ENCODE data around the gene IGLL1. TPM values are rescaled to one million over a fixed set of nuclear protein-coding genes. Genes with fewer than 3 reads are reported as not detected.
"Not testable (repeated sequence)": the region's sequence is repeated elsewhere in the genome, so short reads cannot be mapped to it uniquely, and the experiment has no call there.

Gene IGLL1
- total RNA-seq, 1 donor from 2014 or later, result not detected

DNA sequence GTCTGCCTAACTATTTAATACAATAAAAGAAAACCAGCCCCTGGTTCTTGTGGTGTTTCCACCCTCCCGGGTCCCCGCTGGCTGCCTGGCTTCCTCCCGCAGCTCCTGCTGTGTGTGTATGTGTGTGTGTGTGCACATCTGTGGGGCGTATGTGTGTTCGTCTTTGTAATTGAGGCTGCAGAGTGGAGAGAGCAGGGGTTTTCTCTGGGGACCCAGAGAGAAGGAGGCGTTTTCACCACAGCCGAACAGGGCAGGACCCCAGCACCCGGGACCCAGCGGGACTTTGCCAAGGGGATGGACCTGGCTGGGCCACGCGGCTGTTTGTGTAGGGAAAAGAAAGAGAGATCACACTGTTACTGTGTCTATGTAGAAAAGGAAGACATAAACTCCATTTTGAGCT, 42.7 kb downstream of the IGLL1 start:
- Histone ChIP-seq H3K27ac (ENCODE audit: low read depth, low read length) (no peak overlapping the region), H3K27me3 (ENCODE audit: control insufficient read depth in 3 of 3, insufficient read depth in 3 of 3, low read length in 3 of 3) (peaks cover 0 to 7% (median 0%) of the 10 kb centered on the region in 3 donors), H3K4me3 (ENCODE audit: low read length in 3 of 3) (no peak overlapping the region), H3K4me1 (ENCODE audit: control insufficient read depth in 3 of 3, insufficient read depth in 3 of 3, low read length in 3 of 3) (peaks cover 0 to 5% (median 2%) of the 10 kb centered on the region in 3 donors), H3K36me3 (ENCODE audit: control insufficient read depth in 3 of 3, insufficient read depth in 3 of 3, low read length in 3 of 3) (no peaks in the 10 kb centered on the region), H3K9ac (ENCODE audit: low read depth in 1 of 3, low read length in 3 of 3) (no peak overlapping the region), H3K9me3 (ENCODE audit: control insufficient read depth in 3 of 3, low read length in 3 of 3) (no peaks in the 10 kb centered on the region)

DNA sequence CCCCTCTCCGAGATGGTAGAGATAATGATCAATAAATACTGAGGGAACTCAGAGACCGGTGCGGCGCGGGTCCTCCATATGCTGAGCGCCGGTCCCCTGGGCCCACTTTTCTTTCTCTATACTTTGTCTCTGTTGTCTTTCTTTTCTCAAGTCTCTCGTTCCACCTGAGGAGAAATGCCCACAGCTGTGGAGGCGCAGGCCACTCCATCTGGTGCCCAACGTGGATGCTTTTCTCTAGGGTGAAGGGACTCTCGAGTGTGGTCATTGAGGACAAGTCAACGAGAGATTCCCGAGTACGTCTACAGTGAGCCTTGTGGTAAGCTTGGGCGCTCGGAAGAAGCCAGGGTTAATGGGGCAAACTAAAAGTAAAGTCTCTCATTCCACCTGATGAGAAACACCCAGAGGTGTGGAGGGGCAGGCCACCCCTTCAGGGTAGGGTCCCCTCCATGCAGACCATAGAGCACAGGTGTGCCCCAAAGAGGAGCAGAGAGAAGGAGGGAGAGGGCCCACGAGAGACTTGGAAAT, 43.2 kb downstream of the IGLL1 start:
- Histone ChIP-seq H3K27ac (ENCODE audit: low read depth, low read length) (no peak overlapping the region), H3K36me3 (ENCODE audit: control insufficient read depth in 3 of 3, insufficient read depth in 3 of 3, low read length in 3 of 3) (no peaks in the 10 kb centered on the region), H3K4me3 (ENCODE audit: low read length in 3 of 3) (no peak overlapping the region), H3K27me3 (ENCODE audit: control insufficient read depth in 3 of 3, insufficient read depth in 3 of 3, low read length in 3 of 3) (peaks cover 0 to 12% (median 0%) of the 10 kb centered on the region in 3 donors), H3K4me1 (ENCODE audit: control insufficient read depth in 3 of 3, insufficient read depth in 3 of 3, low read length in 3 of 3) (peaks cover 0 to 5% (median 2%) of the 10 kb centered on the region in 3 donors), H3K9ac (ENCODE audit: low read depth in 1 of 3, low read length in 3 of 3) (no peak overlapping the region), H3K9me3 (ENCODE audit: control insufficient read depth in 3 of 3, low read length in 3 of 3) (no peaks in the 10 kb centered on the region)

DNA sequence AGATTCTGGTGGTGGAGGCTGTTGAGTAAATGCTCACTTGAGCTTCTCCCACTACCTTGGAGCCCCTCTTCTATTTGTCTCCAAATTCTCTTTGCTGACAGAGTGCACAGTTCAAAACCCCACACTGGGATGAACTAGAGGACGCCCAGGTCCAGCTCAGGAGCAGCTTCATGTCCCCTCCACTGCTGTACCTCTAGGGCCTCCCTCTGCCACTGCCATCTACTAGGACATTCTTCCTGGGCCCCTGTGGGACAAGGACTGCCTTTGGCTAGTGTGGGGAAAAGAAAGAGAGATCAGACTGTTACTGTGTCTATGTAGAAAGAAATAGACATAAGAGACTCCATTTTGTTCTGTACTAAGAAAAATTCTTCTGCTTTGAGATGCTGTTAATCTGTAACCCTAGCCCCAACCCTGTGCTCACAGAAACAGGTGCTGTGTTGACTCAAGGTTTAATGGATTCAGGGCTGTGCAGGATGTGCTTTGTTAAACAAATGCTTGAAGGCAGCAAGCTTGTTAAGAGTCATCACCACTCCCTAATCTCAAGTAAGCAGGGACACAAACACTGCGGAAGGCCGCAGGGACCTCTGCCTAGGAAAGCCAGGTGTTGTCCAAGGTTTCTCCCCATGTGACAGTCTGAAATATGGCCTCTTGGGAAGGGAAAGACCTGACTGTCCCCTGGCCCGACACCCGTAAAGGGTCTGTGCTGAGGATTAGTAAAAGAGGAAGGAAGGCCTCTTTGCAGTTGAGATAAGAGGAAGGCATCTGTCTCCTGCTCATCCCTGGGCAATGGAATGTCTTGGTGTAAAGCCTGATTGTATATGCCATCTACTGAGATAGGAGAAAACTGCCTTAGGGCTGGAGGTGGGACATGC, 44.1 kb downstream of the IGLL1 start:
- H3K27ac ChIP-seq (ENCODE audit: low read depth, low read length); H3K4me1 ChIP-seq (ENCODE audit: control insufficient read depth in 3 of 3, insufficient read depth in 3 of 3, low read length in 3 of 3); H3K9me3 ChIP-seq (ENCODE audit: control insufficient read depth in 3 of 3, low read length in 3 of 3); H3K36me3 ChIP-seq (ENCODE audit: control insufficient read depth in 3 of 3, insufficient read depth in 3 of 3, low read length in 3 of 3); H3K4me3 ChIP-seq (ENCODE audit: low read length in 3 of 3); H3K9ac ChIP-seq (ENCODE audit: low read depth in 1 of 3, low read length in 3 of 3): not testable (repeated sequence)
- H3K27me3 ChIP-seq (ENCODE audit: control insufficient read depth in 3 of 3, insufficient read depth in 3 of 3, low read length in 3 of 3), result peaks cover 0 to 15% (median 0%) of the 10 kb centered on the region in 3 donors

DNA sequence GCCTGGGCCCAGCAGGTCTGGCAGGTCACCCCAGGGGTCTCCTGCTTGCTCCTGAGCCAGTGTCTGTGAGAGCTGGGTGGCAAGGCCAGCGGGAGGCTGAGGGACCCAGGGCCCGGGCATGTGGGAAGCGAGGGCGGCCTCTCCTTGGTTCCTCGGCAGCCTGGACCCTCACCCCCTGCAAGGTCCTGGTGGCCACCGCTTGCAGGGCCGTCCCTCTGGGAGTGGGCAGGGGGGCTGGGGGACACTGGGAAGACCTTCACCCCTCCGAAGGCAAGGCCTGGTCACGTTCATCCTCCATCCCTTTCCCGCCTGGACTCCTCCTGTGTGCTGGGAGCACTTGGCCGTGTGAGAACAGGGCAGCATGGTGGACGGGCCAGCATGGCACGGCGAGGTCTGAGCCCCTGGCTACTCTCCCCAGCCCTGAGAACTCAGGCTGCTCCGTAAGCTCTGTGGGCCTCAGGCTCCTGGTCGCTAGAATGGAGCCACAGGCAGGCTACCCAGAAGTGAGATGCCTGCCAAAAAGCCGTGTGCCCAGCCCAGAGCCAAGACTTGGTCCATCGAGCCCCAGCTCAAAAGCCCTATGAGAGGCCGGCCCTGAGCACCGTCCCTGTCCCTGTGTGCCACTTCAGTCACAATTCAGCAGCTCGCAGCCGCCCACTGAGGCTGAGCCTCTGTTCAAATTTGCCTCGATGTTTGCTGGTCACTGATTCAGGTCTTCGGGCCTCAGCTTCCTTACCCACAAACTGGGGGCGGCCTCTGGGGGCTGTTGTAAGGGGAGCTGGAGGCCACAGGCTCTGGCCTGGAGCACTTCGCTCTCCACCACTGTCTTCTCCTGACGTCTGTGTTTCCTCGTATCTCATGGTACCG, 45.0 kb downstream of the IGLL1 start:
- no peaks in the 10 kb centered on the region for H3K36me3 ChIP-seq (ENCODE audit: control insufficient read depth in 3 of 3, insufficient read depth in 3 of 3, low read length in 3 of 3)
- no peaks in the 10 kb centered on the region for H3K9me3 ChIP-seq (ENCODE audit: control insufficient read depth in 3 of 3, low read length in 3 of 3)
- no peak overlapping the region for H3K4me3 ChIP-seq (ENCODE audit: low read length in 3 of 3)
- peaks cover 0 to 5% (median 2%) of the 10 kb centered on the region in 3 donors for H3K4me1 ChIP-seq (ENCODE audit: control insufficient read depth in 3 of 3, insufficient read depth in 3 of 3, low read length in 3 of 3)
- peaks cover 0 to 20% (median 4%) of the 10 kb centered on the region in 3 donors for H3K27me3 ChIP-seq (ENCODE audit: control insufficient read depth in 3 of 3, insufficient read depth in 3 of 3, low read length in 3 of 3)
- H3K9ac ChIP-seq (ENCODE audit: low read depth in 1 of 3, low read length in 3 of 3), result no peak overlapping the region
- no peak overlapping the region for H3K27ac ChIP-seq (ENCODE audit: low read depth, low read length)

DNA sequence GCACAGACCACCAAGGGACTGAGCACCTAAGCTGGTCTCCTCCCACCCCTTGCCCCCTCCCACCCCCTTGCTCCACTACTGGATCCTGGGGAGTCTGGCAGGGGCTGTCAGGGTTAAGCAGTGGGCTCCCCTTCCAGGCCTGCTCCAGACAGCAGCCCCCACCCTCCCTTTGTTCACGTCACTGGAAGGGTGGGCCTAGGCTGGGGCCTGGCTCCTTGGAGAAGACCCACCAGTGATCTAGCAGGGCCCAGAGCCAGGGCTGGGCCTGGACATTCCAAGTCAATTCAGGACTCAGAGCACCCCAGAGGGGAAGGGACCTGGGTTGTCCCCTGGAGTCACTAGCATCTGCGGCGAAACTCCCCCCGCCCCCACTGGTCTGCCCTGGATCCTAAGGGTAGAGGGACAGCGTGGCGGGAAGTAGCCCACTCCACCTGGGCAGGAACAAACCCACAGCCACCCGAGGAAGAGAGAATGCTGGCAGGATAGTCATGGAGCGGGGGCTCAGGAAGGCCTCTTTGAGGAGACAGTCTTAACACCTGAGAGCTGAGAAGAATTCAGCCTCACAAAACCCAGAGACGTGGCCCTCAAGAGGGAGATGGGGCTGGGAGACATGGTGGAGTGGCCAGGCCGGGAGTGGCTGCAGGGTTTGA, 45.8 kb downstream of the IGLL1 start:
- H3K36me3 ChIP-seq (ENCODE audit: control insufficient read depth in 3 of 3, insufficient read depth in 3 of 3, low read length in 3 of 3), result no peaks in the 10 kb centered on the region
- H3K4me3 ChIP-seq (ENCODE audit: low read length in 3 of 3), result no peak overlapping the region
- H3K4me1 ChIP-seq (ENCODE audit: control insufficient read depth in 3 of 3, insufficient read depth in 3 of 3, low read length in 3 of 3), result peaks cover 0 to 2% (median 0%) of the 10 kb centered on the region in 3 donors
- no peak overlapping the region for H3K27ac ChIP-seq (ENCODE audit: low read depth, low read length)
- H3K9ac ChIP-seq (ENCODE audit: low read depth in 1 of 3, low read length in 3 of 3), result no peak overlapping the region
- peaks cover 0 to 23% (median 8%) of the 10 kb centered on the region in 3 donors for H3K27me3 ChIP-seq (ENCODE audit: control insufficient read depth in 3 of 3, insufficient read depth in 3 of 3, low read length in 3 of 3)
- no peaks in the 10 kb centered on the region for H3K9me3 ChIP-seq (ENCODE audit: control insufficient read depth in 3 of 3, low read length in 3 of 3)

DNA sequence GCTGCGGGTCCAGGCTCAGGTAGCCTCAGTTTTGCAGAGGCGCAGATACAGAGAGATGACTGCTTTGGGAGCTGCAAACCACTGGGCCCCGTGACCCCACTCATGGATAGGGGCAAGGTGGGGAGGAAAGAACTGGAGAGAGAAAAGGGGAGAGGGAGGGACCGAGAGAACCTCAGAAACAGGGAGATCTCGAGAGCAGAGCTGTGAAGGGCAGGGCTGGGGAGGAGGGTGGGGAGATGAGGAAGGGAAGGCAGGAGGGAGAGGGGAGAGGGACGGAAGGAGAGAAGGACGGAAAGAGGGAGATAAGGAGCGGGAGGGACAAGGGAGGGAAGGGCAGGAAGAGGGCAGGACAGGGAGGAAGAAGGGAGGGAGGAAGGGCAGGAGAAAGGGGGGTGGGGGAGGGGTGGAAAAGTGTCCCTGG, 46.3 kb downstream of the IGLL1 start:
- H3K36me3 ChIP-seq (ENCODE audit: control insufficient read depth in 3 of 3, insufficient read depth in 3 of 3, low read length in 3 of 3), result no peaks in the 10 kb centered on the region
- peaks cover 0 to 24% (median 13%) of the 10 kb centered on the region in 3 donors for H3K27me3 ChIP-seq (ENCODE audit: control insufficient read depth in 3 of 3, insufficient read depth in 3 of 3, low read length in 3 of 3)
- no peaks in the 10 kb centered on the region for H3K4me1 ChIP-seq (ENCODE audit: control insufficient read depth in 3 of 3, insufficient read depth in 3 of 3, low read length in 3 of 3)
- H3K9ac ChIP-seq (ENCODE audit: low read depth in 1 of 3, low read length in 3 of 3), result no peak overlapping the region
- no peak overlapping the region for H3K4me3 ChIP-seq (ENCODE audit: low read length in 3 of 3)
- H3K27ac ChIP-seq (ENCODE audit: low read depth, low read length), result no peak overlapping the region
- H3K9me3 ChIP-seq (ENCODE audit: control insufficient read depth in 3 of 3, low read length in 3 of 3), result no peaks in the 10 kb centered on the region

DNA sequence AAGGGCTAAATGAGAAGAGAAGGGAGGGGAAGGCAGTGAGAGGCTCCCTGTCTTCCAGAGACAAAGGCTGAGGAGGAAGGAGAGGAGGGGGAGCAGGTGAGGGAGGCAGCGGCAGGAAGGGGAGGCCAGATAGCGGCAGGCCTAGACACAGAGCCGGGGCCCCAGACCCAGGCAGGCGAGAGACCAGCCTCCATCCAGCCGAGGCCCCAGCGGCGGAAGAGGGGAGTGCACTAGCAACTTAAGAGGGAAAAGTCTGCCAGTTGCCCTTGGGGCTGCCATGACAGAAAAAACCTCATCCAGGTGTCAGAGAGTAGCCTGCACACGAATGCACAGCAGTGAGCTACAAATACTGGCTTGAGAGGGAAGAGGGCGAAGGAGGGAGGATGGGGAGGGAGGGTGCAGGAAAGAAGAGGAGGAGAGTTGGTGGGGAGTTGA, 46.7 kb downstream of the IGLL1 start:
- no peaks in the 10 kb centered on the region for H3K36me3 ChIP-seq (ENCODE audit: control insufficient read depth in 3 of 3, insufficient read depth in 3 of 3, low read length in 3 of 3)
- H3K27me3 ChIP-seq (ENCODE audit: control insufficient read depth in 3 of 3, insufficient read depth in 3 of 3, low read length in 3 of 3), result peaks cover 0 to 21% (median 13%) of the 10 kb centered on the region in 3 donors
- no peak overlapping the region for H3K9ac ChIP-seq (ENCODE audit: low read depth in 1 of 3, low read length in 3 of 3)
- no peak overlapping the region for H3K4me3 ChIP-seq (ENCODE audit: low read length in 3 of 3)
- no peak overlapping the region for H3K27ac ChIP-seq (ENCODE audit: low read depth, low read length)
- no peaks in the 10 kb centered on the region for H3K4me1 ChIP-seq (ENCODE audit: control insufficient read depth in 3 of 3, insufficient read depth in 3 of 3, low read length in 3 of 3)
- H3K9me3 ChIP-seq (ENCODE audit: control insufficient read depth in 3 of 3, low read length in 3 of 3), result no peaks in the 10 kb centered on the region

DNA sequence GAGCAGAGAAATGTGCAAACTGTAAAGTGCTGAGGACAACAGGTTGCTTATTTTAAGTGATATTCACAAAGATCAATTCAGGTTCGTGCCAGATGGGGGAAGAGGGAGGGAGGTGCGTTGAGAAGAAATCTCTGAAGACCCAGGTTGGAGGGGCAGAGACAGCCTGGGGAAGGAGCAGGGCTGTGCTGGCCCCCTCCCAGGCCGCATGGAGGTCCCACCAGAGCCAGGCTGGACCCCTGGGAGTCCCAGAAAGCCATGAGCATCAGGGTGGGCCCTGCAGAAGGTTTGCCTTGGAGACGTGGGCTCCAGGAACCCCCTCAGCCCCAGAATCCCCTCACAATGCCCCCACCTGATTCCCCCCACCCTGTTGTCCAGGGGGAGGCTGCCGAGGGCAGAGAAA, 47.4 kb downstream of the IGLL1 start:
- Histone ChIP-seq H3K4me1 (ENCODE audit: control insufficient read depth in 3 of 3, insufficient read depth in 3 of 3, low read length in 3 of 3) (no peaks in the 10 kb centered on the region), H3K4me3 (ENCODE audit: low read length in 3 of 3) (no peak overlapping the region), H3K27ac (ENCODE audit: low read depth, low read length) (no peak overlapping the region), H3K9ac (ENCODE audit: low read depth in 1 of 3, low read length in 3 of 3) (no peak overlapping the region), H3K27me3 (ENCODE audit: control insufficient read depth in 3 of 3, insufficient read depth in 3 of 3, low read length in 3 of 3) (peaks cover 0 to 20% (median 13%) of the 10 kb centered on the region in 3 donors), H3K36me3 (ENCODE audit: control insufficient read depth in 3 of 3, insufficient read depth in 3 of 3, low read length in 3 of 3) (no peaks in the 10 kb centered on the region), H3K9me3 (ENCODE audit: control insufficient read depth in 3 of 3, low read length in 3 of 3) (no peaks in the 10 kb centered on the region)

DNA sequence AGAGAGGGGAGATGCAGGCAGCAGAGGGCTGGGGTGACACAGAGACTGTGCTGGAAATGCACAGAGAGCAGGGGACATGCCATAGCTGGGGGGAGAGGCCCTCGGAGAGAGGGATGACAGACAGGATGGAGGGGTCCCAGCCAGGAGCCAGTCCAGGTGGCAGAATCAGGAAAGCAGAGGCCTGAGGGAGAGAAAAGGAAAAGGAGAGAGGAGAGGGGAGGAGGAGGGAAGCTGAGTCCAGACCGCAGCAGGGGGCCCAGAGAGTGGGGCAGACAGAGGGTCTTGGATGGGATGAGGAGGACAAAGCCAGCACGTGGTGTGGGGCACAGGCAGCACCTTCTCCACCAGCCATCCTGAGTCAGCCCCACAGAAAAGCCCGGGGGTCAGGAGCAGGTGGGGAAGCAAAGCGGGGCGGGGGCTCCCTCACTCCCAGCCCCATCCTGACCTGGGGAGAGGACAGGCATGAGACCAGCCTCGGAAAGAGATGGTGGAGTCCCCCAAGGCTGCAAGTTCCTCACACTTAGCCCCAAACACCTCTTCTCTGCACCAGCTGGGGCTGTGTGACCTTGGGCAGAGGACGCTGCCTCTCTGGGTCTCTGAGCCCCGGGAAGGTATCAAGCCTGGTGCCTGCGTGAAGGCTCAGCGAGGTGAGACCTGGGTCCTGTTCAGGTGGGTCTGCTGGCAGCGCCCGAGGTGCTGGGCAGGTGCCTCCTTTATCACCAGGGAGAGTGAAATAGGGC, 48.0 kb downstream of the IGLL1 start:
- Histone ChIP-seq H3K4me3 (ENCODE audit: low read length in 3 of 3) (no peak overlapping the region), H3K9me3 (ENCODE audit: control insufficient read depth in 3 of 3, low read length in 3 of 3) (no peaks in the 10 kb centered on the region)

More for the DNA sequence above, 48.0 kb downstream of the IGLL1 start:
- H3K27ac ChIP-seq (ENCODE audit: low read depth, low read length), result no peak overlapping the region
- H3K27me3 ChIP-seq (ENCODE audit: control insufficient read depth in 3 of 3, insufficient read depth in 3 of 3, low read length in 3 of 3), result peaks cover 0 to 20% (median 13%) of the 10 kb centered on the region in 3 donors
- no peak overlapping the region for H3K9ac ChIP-seq (ENCODE audit: low read depth in 1 of 3, low read length in 3 of 3)
- H3K4me1 ChIP-seq (ENCODE audit: control insufficient read depth in 3 of 3, insufficient read depth in 3 of 3, low read length in 3 of 3), result no peaks in the 10 kb centered on the region
- no peaks in the 10 kb centered on the region for H3K36me3 ChIP-seq (ENCODE audit: control insufficient read depth in 3 of 3, insufficient read depth in 3 of 3, low read length in 3 of 3)
